Esophagus squamous epithelium (tissue), 5 donors: ENCODE data around the gene SGSM2. TPM values are rescaled to one million over a fixed set of nuclear protein-coding genes. Genes with fewer than 3 reads are reported as not detected.
A peak's percentile ranks its signal among the peaks of the same experiment; 100 is the strongest.

Experiments used
- DNase-seq: peaks from one replicate; lab custom pipeline; 2025; lab: John Stamatoyannopoulos, UW
- H3K27ac ChIP-seq, 4 donors: fragments of 200-600 bp; sonication (generic); one replicate each; pipeline ENCODE4 v1.5.1; 2016 to 2019; ENCODE audit warnings: mild to moderate bottlenecking in 1 of 4
- H3K27me3 ChIP-seq, 4 donors: fragments of 200-600 bp; sonication (generic); 1 replicate in 3 of 4; 2 replicates in 1 of 4; pipeline versions ENCODE4 v1.5.1 to v1.6.0; 2017 to 2021; ENCODE audit warnings: antibody characterized with exemption in 1 of 4
- H3K36me3 ChIP-seq, 3 donors: fragments of 200-600 bp; sonication (generic); one replicate each; pipeline ENCODE4 v1.5.1; 2016 to 2019
- H3K4me1 ChIP-seq, 3 donors: fragments of 200-600 bp; sonication (generic); one replicate each; pipeline ENCODE4 v1.5.1; 2017 to 2019
- H3K4me3 ChIP-seq, 4 donors: fragments of 200-600 bp; sonication (generic); 1 replicate in 3 of 4; 2 replicates in 1 of 4; pipeline ENCODE4 v1.5.1; 2016 to 2019; ENCODE audit warnings: mild to moderate bottlenecking in 2 of 4, moderate library complexity in 1 of 4
- H3K9me3 ChIP-seq, 3 donors: fragments of 200-600 bp; sonication (generic); one replicate each; pipeline ENCODE4 v1.5.1; 2016 to 2019
- CTCF ChIP-seq, 6 experiments: fragments of 450-650 bp in 4 of 6; fragments of 200-600 bp in 2 of 6; sonication (generic) in 2 of 6; IDR thresholded peaks; one replicate each; pipeline ENCODE4 v1.5.1; 2016 to 2019; ENCODE audit warnings: antibody characterized with exemption in 6 of 6, mild to moderate bottlenecking in 4 of 6, moderate library complexity in 4 of 6
- POLR2A ChIP-seq, 4 donors: fragments of 450-650 bp; IDR thresholded peaks; one replicate each; pipeline ENCODE4 v1.6.1; 2017; ENCODE audit warnings: antibody characterized with exemption in 4 of 4, mild to moderate bottlenecking in 4 of 4, moderate library complexity in 3 of 4
- WGBS, 2 donors: methylation state at CpG; one replicate each; pipeline ENCODE4 v1.1.5; 2018; 5-methylcytosine and 5-hydroxymethylcytosine counted together
- intact Hi-C: fragments of 100-400 bp; cut with DNase I; formaldehyde crosslinking; loops from one replicate; pipeline ENCODE4 v1.15.0; 2022
- total RNA-seq, 4 donors: library from RNA; depleted of rRNA; stranded (reverse); fragments of >200 nt; gene quantifications; one replicate each; pipeline ENCODE4 v1.1.0, GENCODE V29; 2016
- donor health status: DM: yes; HTN: yes; CAD: no.

SGSM2 gene
- total RNA-seq, 4 donors from 2014 or later, result 24.3 to 67.9 (median 35.3) TPM

DNA sequence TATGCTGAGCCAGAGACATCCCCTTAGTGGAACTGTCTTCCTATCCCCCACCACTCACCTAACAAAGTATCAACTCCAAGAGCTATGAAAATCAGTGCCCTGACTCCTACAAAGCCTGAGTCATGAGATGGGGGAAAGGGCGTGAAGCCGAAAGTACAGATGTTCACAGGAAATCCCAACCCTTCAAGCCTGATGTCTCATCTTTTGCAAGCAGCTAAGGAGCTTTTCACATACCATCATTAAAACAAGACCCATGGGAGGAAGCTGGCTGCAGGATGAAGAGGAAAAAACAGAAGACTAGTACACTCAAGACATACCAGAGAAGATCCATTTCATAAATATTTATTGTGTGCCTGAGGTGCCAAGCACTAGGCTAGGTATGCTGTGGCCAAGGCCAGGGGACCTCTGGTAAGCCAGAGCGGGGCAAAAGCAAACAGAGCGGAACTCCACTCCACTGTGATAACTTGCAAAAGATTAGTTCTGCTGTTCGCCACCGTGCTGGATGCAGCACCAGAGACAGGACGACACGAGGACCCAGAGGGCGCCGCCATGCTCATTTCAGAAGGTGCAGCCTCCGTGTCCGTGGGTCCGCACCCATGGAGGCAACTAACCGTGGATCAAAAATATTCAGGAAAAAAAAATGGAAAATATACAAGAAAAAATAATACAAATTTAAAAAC, 68.1 kb downstream of the SGSM2 start:
- no peak overlapping the region for H3K4me3 ChIP-seq
- H3K4me1 ChIP-seq, result peaks cover 27 to 60% (median 53%) of the 10 kb centered on the region in 3 donors
- no peaks in the 10 kb centered on the region for H3K36me3 ChIP-seq
- no peaks in the 10 kb centered on the region for H3K9me3 ChIP-seq
- no peaks in the 10 kb centered on the region for H3K27me3 ChIP-seq
- 52 to 63% methylated on average over 14 of the region's 14 CpGs for WGBS, 2 donors
- intact Hi-C loops, result no loop called here
- TF ChIP-seq POLR2A (IDR thresholded peaks at IDR 0.05) (no peak), CTCF (IDR thresholded peaks at IDR 0.05) (no peak)
- H3K27ac ChIP-seq, result peak overlapping the region; percentile 91 to 100 (median 100)
- no peak for DNase-seq

GRCh38 chr17:2406271-2406902, 69.1 kb downstream of the SGSM2 start:
- peak overlapping the region; percentile 91 to 100 (median 100) for H3K27ac ChIP-seq
- WGBS, 2 donors, result 10 to 25% methylated on average over 1 to 3 of the region's 8 CpGs
- H3K4me3 ChIP-seq, result peak overlapping the region in 1 of 4 donors; percentile 15
- no peak for DNase-seq
- no peaks in the 10 kb centered on the region for H3K27me3 ChIP-seq
- intact Hi-C loops, result no loop called here
- H3K4me1 ChIP-seq, result peaks cover 27 to 60% (median 53%) of the 10 kb centered on the region in 3 donors
- no peak for TF ChIP-seq CTCF (IDR thresholded peaks at IDR 0.05)
- TF ChIP-seq POLR2A (IDR thresholded peaks at IDR 0.05), result peak in 1 of 4 donors; percentile 42
- H3K36me3 ChIP-seq, result no peaks in the 10 kb centered on the region
- H3K9me3 ChIP-seq, result no peaks in the 10 kb centered on the region

DNA sequence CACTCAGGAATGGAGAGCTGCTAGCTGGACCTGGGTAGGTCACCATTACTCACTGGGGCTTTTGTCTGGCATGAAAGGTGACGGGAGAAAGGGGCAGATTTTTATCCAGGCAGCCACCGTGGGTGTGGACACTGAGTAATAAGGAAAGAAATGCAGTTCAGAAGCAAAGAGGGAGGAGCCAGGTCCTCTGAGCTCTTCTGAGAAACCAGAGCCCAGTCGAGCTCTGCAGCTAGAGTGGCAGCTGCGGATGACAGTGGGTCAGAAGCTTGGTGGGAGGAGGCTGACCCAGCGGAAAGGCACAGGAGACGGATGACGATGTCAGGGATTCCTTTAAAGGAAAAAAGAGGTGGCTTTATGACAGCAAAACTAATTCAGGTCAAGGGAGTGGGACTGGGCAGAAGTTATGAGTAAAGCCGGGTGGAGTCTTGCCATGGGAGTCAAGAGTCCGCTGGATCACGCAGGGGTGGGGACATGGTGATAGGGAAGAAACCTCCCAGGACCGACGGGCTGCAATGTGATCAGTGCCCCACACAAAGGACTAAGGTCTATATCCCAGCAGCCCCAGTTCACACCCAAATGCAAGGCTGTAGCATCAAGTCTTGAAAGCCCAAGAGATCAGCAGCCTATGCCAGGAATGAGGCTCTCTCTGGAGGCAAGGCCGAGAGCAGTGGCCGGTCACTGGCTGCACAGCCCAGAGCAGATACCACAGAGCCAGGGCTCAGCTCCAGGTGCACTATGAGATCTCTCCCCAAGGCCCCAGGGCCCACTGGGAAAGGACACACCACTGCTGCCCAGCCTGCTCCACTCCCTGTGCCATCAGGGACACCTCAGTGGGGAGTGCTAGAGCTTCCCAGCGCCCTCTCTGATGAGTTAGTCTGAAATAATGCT, 69.8 kb downstream of the SGSM2 start:
- Histone ChIP-seq H3K27ac (peak overlapping the region; percentile 91 to 100 (median 100)), H3K27me3 (no peaks in the 10 kb centered on the region), H3K9me3 (no peaks in the 10 kb centered on the region), H3K36me3 (no peaks in the 10 kb centered on the region), H3K4me3 (peak overlapping the region in 2 of 4 donors; percentile 7 to 22), H3K4me1 (peaks cover 27 to 60% (median 53%) of the 10 kb centered on the region in 3 donors)
- 26 to 32% methylated on average over 13 to 15 of the region's 15 CpGs for WGBS, 2 donors
- intact Hi-C loops, result no loop called here
- DNase-seq, result no peak
- TF ChIP-seq POLR2A (IDR thresholded peaks at IDR 0.05) (no peak), CTCF (IDR thresholded peaks at IDR 0.05) (no peak)

DNA sequence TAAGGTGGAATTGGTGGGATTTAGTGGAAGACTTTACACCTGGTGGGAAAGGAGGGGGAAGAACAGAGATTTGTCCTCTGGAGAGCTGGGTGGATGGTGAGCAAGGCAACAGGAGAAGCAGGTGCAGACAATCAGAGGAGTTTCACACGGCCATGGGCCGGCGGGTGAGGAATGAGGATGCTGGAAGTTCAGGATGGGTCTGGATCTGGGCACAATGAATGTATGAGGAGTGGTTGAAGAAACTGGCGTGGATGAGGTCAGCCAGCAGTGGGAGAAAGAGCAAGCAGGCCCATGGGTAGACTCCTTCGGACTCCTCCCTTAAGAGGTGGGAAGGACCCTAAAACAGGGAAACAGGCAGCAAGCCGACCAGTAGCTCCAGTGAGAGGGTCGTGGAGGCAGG, 73.7 kb downstream of the SGSM2 start:
- no peak overlapping the region for H3K4me3 ChIP-seq
- WGBS, 2 donors, result 87 to 92% methylated on average over 7 of the region's 7 CpGs
- intact Hi-C loops, result no loop called here
- H3K9me3 ChIP-seq, result no peaks in the 10 kb centered on the region
- peaks cover 20 to 38% (median 25%) of the 10 kb centered on the region in 3 donors for H3K4me1 ChIP-seq
- no peak overlapping the region for H3K27ac ChIP-seq
- no peaks in the 10 kb centered on the region for H3K27me3 ChIP-seq
- peaks cover 0 to 16% (median 0%) of the 10 kb centered on the region in 3 donors for H3K36me3 ChIP-seq
- no peak for TF ChIP-seq CTCF (IDR thresholded peaks at IDR 0.05)
- no peak for TF ChIP-seq POLR2A (IDR thresholded peaks at IDR 0.05)
- DNase-seq, result no peak
